ENCODE measurements around the gene TNIP1. TPM values are rescaled to one million over a fixed set of nuclear protein-coding genes. Genes with fewer than 3 reads are reported as not detected.

The TNIP1 gene
- total and polyA plus RNA-seq, 10 donors, result 67.7 to 260 (median 199) TPM

DNA sequence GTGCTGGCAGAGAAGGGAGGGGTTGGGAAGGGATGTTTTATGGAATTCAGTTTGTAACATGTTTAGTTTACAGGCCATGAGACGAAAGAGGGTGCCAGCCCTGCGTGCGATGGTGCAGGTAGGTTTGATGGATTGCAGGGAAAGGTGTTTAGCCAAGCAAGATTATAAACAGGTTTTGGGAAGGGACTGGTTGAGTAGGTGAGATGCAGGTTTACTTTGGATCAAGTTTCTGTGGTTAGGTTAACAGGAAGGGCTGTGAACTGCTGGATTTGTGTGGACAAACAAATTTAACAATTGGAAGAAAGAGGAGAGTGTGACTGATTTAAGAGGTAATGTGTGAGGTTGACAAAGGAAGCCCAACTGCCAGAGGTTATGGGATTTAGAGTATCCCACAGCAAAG is 93.1 kb downstream of the TNIP1 start:
- Histone ChIP-seq H3K27me3 (replicated peaks in 1 of 7) (no peaks in the 10 kb centered on the region), H3K4me3 (no peak overlapping the region), H3K36me3 (no peaks in the 10 kb centered on the region), H3K27ac (no peak overlapping the region), H3K9me3 (peaks cover 0 to 13% (median 4%) of the 10 kb centered on the region in 8 donors), H3K4me1 (no peaks in the 10 kb centered on the region)
- TF ChIP-seq POLR2AphosphoS5 (IDR thresholded peaks at IDR 0.05), result no peak
- TF ChIP-seq POLR2A (IDR thresholded peaks at IDR 0.05), result no peak
- TF ChIP-seq, protein P1, sequence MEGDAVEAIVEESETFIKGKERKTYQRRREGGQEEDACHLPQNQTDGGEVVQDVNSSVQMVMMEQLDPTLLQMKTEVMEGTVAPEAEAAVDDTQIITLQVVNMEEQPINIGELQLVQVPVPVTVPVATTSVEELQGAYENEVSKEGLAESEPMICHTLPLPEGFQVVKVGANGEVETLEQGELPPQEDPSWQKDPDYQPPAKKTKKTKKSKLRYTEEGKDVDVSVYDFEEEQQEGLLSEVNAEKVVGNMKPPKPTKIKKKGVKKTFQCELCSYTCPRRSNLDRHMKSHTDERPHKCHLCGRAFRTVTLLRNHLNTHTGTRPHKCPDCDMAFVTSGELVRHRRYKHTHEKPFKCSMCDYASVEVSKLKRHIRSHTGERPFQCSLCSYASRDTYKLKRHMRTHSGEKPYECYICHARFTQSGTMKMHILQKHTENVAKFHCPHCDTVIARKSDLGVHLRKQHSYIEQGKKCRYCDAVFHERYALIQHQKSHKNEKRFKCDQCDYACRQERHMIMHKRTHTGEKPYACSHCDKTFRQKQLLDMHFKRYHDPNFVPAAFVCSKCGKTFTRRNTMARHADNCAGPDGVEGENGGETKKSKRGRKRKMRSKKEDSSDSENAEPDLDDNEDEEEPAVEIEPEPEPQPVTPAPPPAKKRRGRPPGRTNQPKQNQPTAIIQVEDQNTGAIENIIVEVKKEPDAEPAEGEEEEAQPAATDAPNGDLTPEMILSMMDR (IDR thresholded peaks at IDR 0.05 in 8 of 11, conservative IDR thresholded peaks at IDR 0.05 in 3 of 11), result no peak
- DNase-seq, result no peak
- intact Hi-C loops (cut with DNase I; ENCODE audit: low total_unique reads), result no loop called here
- 85 to 96% (median 93%) methylated on average over 3 of the region's 3 CpGs for WGBS, 5 donors

Other genes starting within 250 kb of the TNIP1 start
- gene IRGM, start 234.5 kb downstream of the TNIP1 start, total RNA-seq, result 1 to 10 TPM in 4 of 7 donors, under 1 TPM in 2, not detected in 1; 0.17 to 2.4 (median 1.3) TPM
- under 1 TPM; 0.06 to 0.20 (median 0.11) TPM for gene IRGM, start 234.5 kb downstream of the TNIP1 start, polyA plus RNA-seq
- gene ZNF300, start 176.1 kb downstream of the TNIP1 start, total RNA-seq, result 1 to 10 TPM; 3.1 to 6.3 (median 4.6) TPM
- gene ZNF300, start 176.1 kb downstream of the TNIP1 start, polyA plus RNA-seq, result 1 to 10 TPM; 3.7 to 7.2 (median 3.7) TPM
- 100 to 1,000 TPM in 6 of 7 donors, 10 to 100 TPM in 1; 78.7 to 886 (median 416) TPM for gene GPX3, start 60.4 kb downstream of the TNIP1 start, total RNA-seq
- 100 to 1,000 TPM; 158 to 261 (median 256) TPM for gene GPX3, start 60.4 kb downstream of the TNIP1 start, polyA plus RNA-seq
- gene ANXA6, start 76.7 kb upstream of the TNIP1 start, total RNA-seq, result 100 to 1,000 TPM; 142 to 295 (median 210) TPM
- gene ANXA6, start 76.7 kb upstream of the TNIP1 start, polyA plus RNA-seq, result 100 to 1,000 TPM; 141 to 186 (median 155) TPM
- gene CCDC69, start 143.1 kb upstream of the TNIP1 start, total RNA-seq, result 100 to 1,000 TPM in 4 of 7 donors, 10 to 100 TPM in 3; 68.4 to 145 (median 106) TPM
- gene CCDC69, start 143.1 kb upstream of the TNIP1 start, polyA plus RNA-seq, result 10 to 100 TPM; 37.7 to 90.3 (median 39.3) TPM
- 10 to 100 TPM; 54.7 to 95.7 (median 73.7) TPM for gene GM2A, start 172.2 kb upstream of the TNIP1 start, total RNA-seq
- 10 to 100 TPM; 31.6 to 86.2 (median 48.4) TPM for gene GM2A, start 172.2 kb upstream of the TNIP1 start, polyA plus RNA-seq
- gene SLC36A3, start 222.7 kb upstream of the TNIP1 start, total RNA-seq, result not detected
- not detected for gene SLC36A3, start 222.7 kb upstream of the TNIP1 start, polyA plus RNA-seq

Data from spleen (tissue), 11 donors.